Measurements from ENCODE around the gene REXO1.
"Not testable (repeated sequence)": the region's sequence is repeated elsewhere in the genome, so short reads cannot be mapped to it uniquely, and the experiment has no call there.

The REXO1 gene

GRCh38 chr19:1811472-1811894, 36.8 kb downstream of the REXO1 start:
- peak; percentile 41 to 51 for DNase-seq

- no peak for DNase-seq
Observed at GRCh38 chr19:1810439-1811160, 37.7 kb downstream of the REXO1 start.

- DNase-seq, result no peak
Observed at GRCh38 chr19:1809678-1810077, 38.6 kb downstream of the REXO1 start.

- DNase-seq, result no peak
Observed at GRCh38 chr19:1808395-1808731, 39.9 kb downstream of the REXO1 start.

GRCh38 chr19:1807695-1808394, 40.4 kb downstream of the REXO1 start:
- DNase-seq, result no peak

GRCh38 chr19:1807030-1807694, 41.1 kb downstream of the REXO1 start:
- no peak for DNase-seq

- no peak for DNase-seq
Observed at GRCh38 chr19:1806184-1807029, 41.9 kb downstream of the REXO1 start.

- DNase-seq, result no peak
Observed at GRCh38 chr19:1805401-1806183, 42.7 kb downstream of the REXO1 start.

GRCh38 chr19:1804858-1805257, 43.4 kb downstream of the REXO1 start:
- no peak for DNase-seq

GRCh38 chr19:1799695-1800342, 48.5 kb downstream of the REXO1 start:
- DNase-seq, result no peak

- DNase-seq, result not testable (repeated sequence)
Observed at GRCh38 chr19:1797313-1797712, 51.0 kb downstream of the REXO1 start.

GRCh38 chr19:1796395-1797142, 51.7 kb downstream of the REXO1 start:
- DNase-seq, result no peak

- DNase-seq, result no peak
Observed at GRCh38 chr19:1794424-1795172, 53.7 kb downstream of the REXO1 start.

- no peak for DNase-seq
Observed at GRCh38 chr19:1791879-1792278, 56.4 kb downstream of the REXO1 start.

GRCh38 chr19:1790054-1790792, 58.1 kb downstream of the REXO1 start:
- no peak for DNase-seq

- DNase-seq, result no peak
Observed at GRCh38 chr19:1789261-1790041, 58.8 kb downstream of the REXO1 start.

GRCh38 chr19:1787116-1787515, 61.2 kb downstream of the REXO1 start:
- no peak for DNase-seq

GRCh38 chr19:1786668-1787067, 61.6 kb downstream of the REXO1 start:
- DNase-seq, result no peak

GRCh38 chr19:1785310-1785709, 63.0 kb downstream of the REXO1 start:
- no peak for DNase-seq
